Esophagus muscularis mucosa (tissue), 4 donors: ENCODE results near the gene SLC25A1. TPM values are rescaled to one million over a fixed set of nuclear protein-coding genes. Genes with fewer than 3 reads are reported as not detected.

Source experiments
- DNase-seq: peaks from one replicate; pipeline ENCODE4 v3.0.0-alpha.2; 2017; ENCODE audit errors: extremely low spot score
- H3K27ac ChIP-seq, 4 donors: fragments of 200-600 bp; sonication (generic); replicated peaks in 1 of 4; 1 replicate in 3 of 4; 2 replicates in 1 of 4; pipeline ENCODE4 v1.5.1; 2016 to 2019; ENCODE audit warnings: mild to moderate bottlenecking in 1 of 4
- H3K27me3 ChIP-seq, 4 donors: fragments of 200-600 bp; sonication (generic); one replicate each; pipeline versions ENCODE4 v1.5.1 to v1.6.0; 2016 to 2019
- H3K36me3 ChIP-seq, 4 donors: fragments of 200-600 bp; sonication (generic); one replicate each; pipeline ENCODE4 v1.5.1; 2016 to 2019
- H3K4me1 ChIP-seq, 4 donors: fragments of 200-600 bp; sonication (generic); one replicate each; pipeline ENCODE4 v1.5.1; 2016 to 2019
- H3K4me3 ChIP-seq, 4 donors: fragments of 200-600 bp; sonication (generic); 1 replicate in 2 of 4; 2 replicates in 2 of 4; pipeline ENCODE4 v1.5.1; 2016 to 2019; ENCODE audit warnings: mild to moderate bottlenecking in 4 of 4, moderate library complexity in 1 of 4
- H3K9me3 ChIP-seq, 4 donors: fragments of 200-600 bp; sonication (generic); 1 replicate in 3 of 4; 2 replicates in 1 of 4; pipeline ENCODE4 v1.5.1; 2016 to 2019
- EP300 ChIP-seq: sonication (generic); formaldehyde crosslinking; IDR thresholded peaks from one replicate; pipeline ENCODE4 v1.6.1; 2017; ENCODE audit warnings: antibody characterized with exemption
- POLR2A ChIP-seq: fragments of 450-650 bp; IDR thresholded peaks from one replicate; pipeline ENCODE4 v1.6.1; 2017; ENCODE audit warnings: antibody characterized with exemption, moderate library complexity, mild to moderate bottlenecking, low read depth
- POLR2AphosphoS5 ChIP-seq, 2 donors: sonication (generic); formaldehyde crosslinking; IDR thresholded peaks; one replicate each; pipeline ENCODE4 v1.6.1; 2017; ENCODE audit warnings: antibody characterized with exemption in 2 of 2
- WGBS: methylation state at CpG from one replicate; pipeline ENCODE4 v1.1.5; 2018; 5-methylcytosine and 5-hydroxymethylcytosine counted together
- intact Hi-C: fragments of 100-400 bp; cut with DNase I; formaldehyde crosslinking; loops from one replicate; pipeline ENCODE4 v1.15.1; 2023
- total RNA-seq, 4 donors: library from RNA; depleted of rRNA; stranded (reverse); fragments of >200 nt; gene quantifications; one replicate each; pipeline versions ENCODE4 v1.1.0 to v1.2.1, GENCODE V29; 2016
- TF ChIP-seq, protein P1 (sequence below), 3 experiments: fragments of 200-600 bp in 2 of 3; fragments of 450-650 bp in 1 of 3; sonication (generic) in 2 of 3; IDR thresholded peaks; one replicate each; pipeline ENCODE4 v1.5.1; 2017 to 2019; ENCODE audit warnings: antibody characterized with exemption in 3 of 3, mild to moderate bottlenecking in 2 of 3, moderate library complexity in 1 of 3

Gene SLC25A1
- total RNA-seq, 4 donors from 2014 or later: 57.3 to 88.9 (median 71.8) TPM

DNA sequence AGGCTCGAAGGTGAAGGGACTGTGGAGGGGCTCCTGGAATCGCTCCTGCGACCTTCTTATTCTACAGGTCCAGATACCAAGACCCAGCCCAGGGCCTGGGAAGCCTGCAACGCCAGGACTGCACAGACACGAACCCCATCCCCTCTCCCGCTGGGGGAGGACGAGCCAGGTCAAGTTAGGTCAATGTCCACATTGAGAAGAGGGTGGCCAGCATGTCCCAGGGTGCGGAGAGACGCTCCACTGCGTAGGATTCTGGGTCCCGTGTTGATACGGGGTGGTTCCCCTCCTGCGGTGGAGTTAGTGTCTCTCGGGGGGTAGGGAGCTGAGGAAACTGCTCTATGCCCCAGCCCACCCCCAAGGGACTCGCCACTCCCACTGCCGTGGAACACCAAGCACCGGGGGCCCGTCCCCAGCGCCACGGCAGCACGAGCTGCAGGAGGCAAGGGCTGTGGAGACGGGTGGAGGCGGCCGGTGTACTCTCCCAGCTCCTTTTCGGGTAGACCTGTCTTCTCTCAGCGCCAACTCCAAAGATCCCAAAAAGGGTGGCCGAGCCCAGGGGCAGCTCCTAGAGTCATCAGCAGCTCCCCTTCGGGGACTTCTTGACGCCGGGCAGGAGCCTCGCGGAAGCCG lies 30.0 kb downstream of the SLC25A1 start:
- Histone ChIP-seq H3K4me3 (peak overlapping the region in 2 of 4 donors; percentile 28 to 39), H3K27ac (no peak overlapping the region), H3K9me3 (no peaks in the 10 kb centered on the region), H3K4me1 (peaks cover 13 to 31% (median 24%) of the 10 kb centered on the region in 4 donors), H3K27me3 (peaks cover 0 to 58% (median 19%) of the 10 kb centered on the region in 4 donors), H3K36me3 (no peaks in the 10 kb centered on the region)
- DNase-seq: no peak
- intact Hi-C loops: no loop called here
- WGBS: 66% methylated on average over 5 of the region's 33 CpGs
- TF ChIP-seq EP300: no peak
- no peak for TF ChIP-seq POLR2A
- TF ChIP-seq, protein P1, sequence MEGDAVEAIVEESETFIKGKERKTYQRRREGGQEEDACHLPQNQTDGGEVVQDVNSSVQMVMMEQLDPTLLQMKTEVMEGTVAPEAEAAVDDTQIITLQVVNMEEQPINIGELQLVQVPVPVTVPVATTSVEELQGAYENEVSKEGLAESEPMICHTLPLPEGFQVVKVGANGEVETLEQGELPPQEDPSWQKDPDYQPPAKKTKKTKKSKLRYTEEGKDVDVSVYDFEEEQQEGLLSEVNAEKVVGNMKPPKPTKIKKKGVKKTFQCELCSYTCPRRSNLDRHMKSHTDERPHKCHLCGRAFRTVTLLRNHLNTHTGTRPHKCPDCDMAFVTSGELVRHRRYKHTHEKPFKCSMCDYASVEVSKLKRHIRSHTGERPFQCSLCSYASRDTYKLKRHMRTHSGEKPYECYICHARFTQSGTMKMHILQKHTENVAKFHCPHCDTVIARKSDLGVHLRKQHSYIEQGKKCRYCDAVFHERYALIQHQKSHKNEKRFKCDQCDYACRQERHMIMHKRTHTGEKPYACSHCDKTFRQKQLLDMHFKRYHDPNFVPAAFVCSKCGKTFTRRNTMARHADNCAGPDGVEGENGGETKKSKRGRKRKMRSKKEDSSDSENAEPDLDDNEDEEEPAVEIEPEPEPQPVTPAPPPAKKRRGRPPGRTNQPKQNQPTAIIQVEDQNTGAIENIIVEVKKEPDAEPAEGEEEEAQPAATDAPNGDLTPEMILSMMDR (IDR thresholded peaks at IDR 0.05): no peak
- no peak for TF ChIP-seq POLR2AphosphoS5 (IDR thresholded peaks at IDR 0.05)

DNA sequence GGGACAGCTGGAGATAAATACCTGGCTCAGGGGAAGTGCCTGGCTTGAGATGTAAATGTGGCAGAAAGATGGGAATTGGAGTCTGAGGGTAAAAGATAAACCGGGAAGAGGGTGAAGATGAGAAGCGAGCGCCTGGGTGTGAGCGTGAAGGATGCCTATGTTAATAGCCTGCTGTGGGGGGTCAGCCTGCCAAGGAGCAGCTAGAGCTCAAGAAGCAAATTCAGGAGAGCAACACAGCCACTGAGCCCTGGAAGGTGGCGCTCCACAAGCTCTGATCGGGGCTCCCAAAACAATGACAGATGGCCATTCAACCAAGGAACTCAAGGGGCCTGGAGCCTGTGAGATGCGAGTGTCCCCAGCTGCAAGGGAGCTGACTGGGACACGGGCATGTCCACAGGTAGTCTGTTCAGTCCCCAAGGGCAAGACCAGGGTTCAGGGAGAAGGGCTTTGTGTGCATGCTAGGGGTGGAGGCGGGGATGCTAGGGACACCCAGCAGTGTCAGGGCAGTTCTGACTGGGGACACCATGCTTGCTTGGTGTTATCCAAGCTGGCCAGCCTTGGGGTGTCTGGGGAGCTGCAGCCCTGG lies 31.2 kb downstream of the SLC25A1 start:
- Histone ChIP-seq H3K9me3 (no peaks in the 10 kb centered on the region), H3K36me3 (peaks cover 4 to 5% (median 4%) of the 10 kb centered on the region in 4 donors), H3K4me3 (no peak overlapping the region), H3K27ac (no peak overlapping the region), H3K27me3 (peaks cover 0 to 46% (median 19%) of the 10 kb centered on the region in 4 donors), H3K4me1 (peaks cover 15 to 40% (median 35%) of the 10 kb centered on the region in 4 donors)
- TF ChIP-seq POLR2AphosphoS5 (IDR thresholded peaks at IDR 0.05): no peak
- DNase-seq: no peak
- WGBS: 30% methylated on average over 6 of the region's 9 CpGs
- intact Hi-C loops: no loop called here

DNA sequence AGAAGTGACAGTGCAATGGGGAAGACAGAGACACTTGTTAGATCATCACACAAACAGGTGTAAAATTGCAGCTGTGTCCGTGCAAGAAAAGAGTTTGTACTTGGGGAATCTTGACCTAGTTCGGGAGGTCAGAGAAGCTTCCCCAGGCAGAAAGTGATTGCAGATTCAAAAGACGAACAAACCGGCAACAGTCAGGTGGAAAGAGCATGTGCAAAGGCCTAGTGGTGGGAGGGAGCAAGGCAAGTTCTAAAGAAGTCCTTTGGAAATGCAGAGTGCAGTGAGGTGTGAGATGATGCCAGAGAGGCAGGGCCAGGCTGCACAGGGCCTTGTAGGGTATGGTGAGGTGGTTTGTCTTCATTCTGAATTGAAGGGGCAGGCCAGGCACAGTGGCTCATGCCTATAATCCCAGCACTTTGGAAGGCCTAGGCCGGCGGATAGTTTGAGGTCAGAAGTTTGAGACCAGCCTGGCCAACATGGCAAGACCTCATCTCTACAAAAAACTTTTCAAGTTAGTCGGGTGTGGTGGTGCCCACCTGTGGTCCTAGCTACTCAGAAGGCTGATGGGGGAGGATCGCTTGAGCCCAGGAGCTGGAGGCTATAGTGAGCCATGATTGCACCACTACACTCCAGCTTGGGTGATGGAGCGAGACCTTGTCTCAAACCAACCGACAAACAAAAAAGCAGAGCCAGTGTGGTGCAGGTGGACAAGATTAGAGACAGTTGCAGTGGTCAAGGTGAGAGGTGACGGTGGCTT lies 32.1 kb downstream of the SLC25A1 start:
- H3K36me3 ChIP-seq: peaks cover 13 to 14% (median 13%) of the 10 kb centered on the region in 4 donors
- no peak overlapping the region for H3K27ac ChIP-seq
- H3K27me3 ChIP-seq: peaks cover 0 to 37% (median 17%) of the 10 kb centered on the region in 4 donors
- no peak overlapping the region for H3K4me3 ChIP-seq
- peaks cover 15 to 41% (median 35%) of the 10 kb centered on the region in 4 donors for H3K4me1 ChIP-seq
- 73% methylated on average over 11 of the region's 11 CpGs for WGBS
- intact Hi-C loops: no loop called here
- TF ChIP-seq EP300: no peak
- TF ChIP-seq, protein P1 (IDR thresholded peaks at IDR 0.05): no peak
- TF ChIP-seq POLR2AphosphoS5 (IDR thresholded peaks at IDR 0.05): no peak
- TF ChIP-seq POLR2A: no peak
- H3K9me3 ChIP-seq: no peaks in the 10 kb centered on the region
- DNase-seq: no peak

DNA sequence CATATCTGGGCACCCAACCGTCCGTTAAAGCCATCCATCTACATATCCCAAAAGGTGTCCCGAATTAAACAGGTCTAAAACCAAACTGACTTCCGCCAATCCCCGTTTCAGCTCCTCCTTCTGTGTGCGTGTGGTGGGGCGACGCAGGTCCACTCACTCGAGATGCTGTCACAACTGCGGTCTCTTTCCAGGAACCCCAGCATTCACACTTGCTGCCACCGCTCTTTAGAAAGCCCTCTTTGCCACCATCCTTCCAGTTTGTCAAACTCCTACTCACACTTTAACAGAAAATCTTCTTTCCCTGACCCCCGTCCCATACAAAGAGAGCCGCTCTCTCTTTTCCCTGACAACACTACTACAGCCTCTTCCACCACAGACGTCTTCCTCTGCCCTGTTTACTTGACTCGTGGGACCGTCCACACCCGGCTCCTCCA lies 34.6 kb downstream of the SLC25A1 start:
- TF ChIP-seq POLR2AphosphoS5 (IDR thresholded peaks at IDR 0.05): no peak
- no peak for TF ChIP-seq EP300
- TF ChIP-seq POLR2A: no peak
- TF ChIP-seq, protein P1 (IDR thresholded peaks at IDR 0.05): no peak
- no peak for DNase-seq
- H3K9me3 ChIP-seq: no peaks in the 10 kb centered on the region
- 7% methylated on average over 17 of the region's 17 CpGs for WGBS
- peak overlapping the region; percentile 78 to 86 (median 86) for H3K27ac ChIP-seq
- peaks cover 8 to 23% (median 19%) of the 10 kb centered on the region in 4 donors for H3K4me1 ChIP-seq
- peak overlapping the region; percentile 77 to 89 (median 80) for H3K4me3 ChIP-seq
- peaks cover 36 to 38% (median 37%) of the 10 kb centered on the region in 4 donors for H3K36me3 ChIP-seq
- intact Hi-C loops: loop anchor here (2.0 to 5.0 kb wide), 3 partner anchors 21 to 483 kb away; partner anchors contain the start of genes DGCR2 and SLC25A1
- peaks cover 0 to 14% (median 3%) of the 10 kb centered on the region in 4 donors for H3K27me3 ChIP-seq

DNA sequence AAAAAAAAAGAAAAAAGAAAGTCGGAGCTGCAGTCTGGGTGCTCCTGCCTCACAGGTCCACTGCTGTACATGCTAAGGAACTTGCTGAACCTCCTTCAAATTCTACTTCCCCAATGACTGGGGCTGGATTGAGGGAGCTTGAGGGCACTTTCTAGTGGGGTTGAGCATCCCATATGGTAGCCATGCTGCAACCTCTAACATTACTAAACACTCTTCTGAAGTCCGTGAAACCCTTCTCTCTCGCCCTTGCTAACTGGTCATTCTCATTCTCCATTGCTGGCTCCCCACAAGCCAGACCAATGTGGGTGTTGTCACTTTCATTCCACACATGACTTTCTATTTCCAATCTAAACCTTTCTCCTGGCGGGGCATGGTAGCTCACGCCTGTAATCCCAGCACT lies 35.3 kb downstream of the SLC25A1 start:
- Histone ChIP-seq H3K9me3 (no peaks in the 10 kb centered on the region), H3K27me3 (peaks cover 0 to 6% (median 0%) of the 10 kb centered on the region in 4 donors), H3K4me3 (peak overlapping the region in 3 of 4 donors; percentile 78 to 89 (median 81)), H3K36me3 (peaks cover 43 to 46% (median 45%) of the 10 kb centered on the region in 4 donors), H3K27ac (no peak overlapping the region), H3K4me1 (peaks cover 7 to 20% (median 17%) of the 10 kb centered on the region in 4 donors)
- 87% methylated on average over 5 of the region's 5 CpGs for WGBS
- DNase-seq: no peak
- intact Hi-C loops: loop anchor here (5.0 kb wide), 2 partner anchors 34 to 484 kb away; partner anchors contain the start of gene SLC25A1
- TF ChIP-seq, protein P1 (IDR thresholded peaks at IDR 0.05): no peak
- TF ChIP-seq EP300: no peak
- no peak for TF ChIP-seq POLR2AphosphoS5 (IDR thresholded peaks at IDR 0.05)
